Measurements from ENCODE around the gene SLC35F5. TPM values are rescaled to one million over a fixed set of nuclear protein-coding genes. Genes with fewer than 3 reads are reported as not detected.
A peak's percentile ranks its signal among the peaks of the same experiment; 100 is the strongest.

The SLC35F5 gene
- total and polyA plus RNA-seq, 2 of the 4 experiments (the other 2 are of a cell fraction) = 30.5 to 93.4 TPM

DNA sequence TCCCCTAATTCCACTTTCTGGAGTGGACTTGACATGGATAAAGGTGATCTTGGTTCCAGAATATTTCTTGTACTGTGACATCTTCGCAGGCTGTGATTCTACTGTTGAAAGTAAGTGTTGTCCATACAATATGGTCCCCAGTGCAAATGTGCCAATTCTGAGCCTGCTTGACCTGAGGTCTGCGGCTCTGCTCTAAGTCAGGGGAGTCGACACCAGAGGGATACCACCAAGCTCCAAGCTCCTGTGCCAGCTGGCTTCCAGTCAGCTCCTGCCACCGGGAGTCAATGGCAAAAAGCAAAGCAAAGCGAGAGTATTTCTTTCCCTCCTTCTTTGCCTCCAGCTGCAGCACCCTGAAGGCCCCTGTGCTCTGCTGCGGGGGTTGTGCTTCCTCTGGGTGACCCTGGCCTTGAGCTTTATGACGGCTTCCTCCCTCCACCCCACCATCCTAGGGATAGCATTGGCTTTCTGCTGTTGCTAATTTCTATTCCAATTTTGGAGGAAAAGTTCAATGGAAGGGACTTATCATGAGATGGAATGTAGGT, 50.4 kb downstream of the SLC35F5 start:
- Histone ChIP-seq H4K8ac (ENCODE audit: low read depth in 2 of 2, low read length in 2 of 2) (no peak overlapping the region), H3K18ac (ENCODE audit: low read depth, low read length) (no peak overlapping the region), H3K9me3 (ENCODE audit: control insufficient read depth, insufficient read depth, low read length) (no peaks in the 10 kb centered on the region), H2BK15ac (ENCODE audit: low read depth, low read length) (no peak overlapping the region), H3K9ac (ENCODE audit: low read depth, low read length) (no peak overlapping the region), H3K9me1 (ENCODE audit: insufficient read depth, low read length) (no peaks in the 10 kb centered on the region), H3K79me1 (ENCODE audit: low read depth in 1 of 2, low read length in 2 of 2) (no peaks in the 10 kb centered on the region), H4K5ac (ENCODE audit: low read depth, low read length) (no peak overlapping the region), H2AK9ac (replicated peaks; ENCODE audit: low read depth, low read length, poor library complexity) (no peak overlapping the region), H4K91ac (ENCODE audit: insufficient read depth, low read depth, low read length) (no peak overlapping the region), H4K20me1 (ENCODE audit: insufficient read depth, low read length) (no peaks in the 10 kb centered on the region), H3K27ac (ENCODE audit: insufficient read depth, low read length) (no peak overlapping the region), H3K27me3 (ENCODE audit: control insufficient read depth, insufficient read depth, low read length) (no peaks in the 10 kb centered on the region), H2BK20ac (ENCODE audit: low read depth, low read length) (no peak overlapping the region), H2BK120ac (ENCODE audit: low read depth, low read length) (no peak overlapping the region), H3K23ac (ENCODE audit: low read depth, low read length) (no peak overlapping the region), H3K4me2 (ENCODE audit: low read depth, low read length) (no peak overlapping the region), H2AK5ac (ENCODE audit: low read depth, low read length) (no peak overlapping the region), H3K4me3 (ENCODE audit: insufficient read depth, low read depth, low read length) (no peak overlapping the region), H2BK5ac (ENCODE audit: low read depth, low read length, poor library complexity, severe bottlenecking) (peak overlapping the region; percentile 42), H3K14ac (replicated peaks; ENCODE audit: low read depth, low read length) (no peak overlapping the region), H3K4me1 (ENCODE audit: control insufficient read depth, insufficient read depth, low read length) (no peaks in the 10 kb centered on the region; the same call in 1 of the 2 replicates), H2AFZ (replicated peaks; ENCODE audit: low read length, poor library complexity) (no peak overlapping the region), H3K4ac (ENCODE audit: low read depth, low read length) (no peak overlapping the region), H3K56ac (ENCODE audit: extremely low read depth, insufficient read depth, low read length) (no peak overlapping the region), H3K36me3 (ENCODE audit: control insufficient read depth, insufficient read depth, low read length) (peaks cover 2% of the 10 kb centered on the region; the same call in 1 of the 2 replicates)
- ChIA-PET CTCF (interaction anchor here (0.5 to 0.6 kb wide), 2 partner anchors 19 to 165 kb away, joined by 3 read pairs; no protein-coding TSS in a partner anchor), POLR2A (ENCODE audit: unreplicated experiment) (no interaction called here)
- TF ChIP-seq, protein P1, sequence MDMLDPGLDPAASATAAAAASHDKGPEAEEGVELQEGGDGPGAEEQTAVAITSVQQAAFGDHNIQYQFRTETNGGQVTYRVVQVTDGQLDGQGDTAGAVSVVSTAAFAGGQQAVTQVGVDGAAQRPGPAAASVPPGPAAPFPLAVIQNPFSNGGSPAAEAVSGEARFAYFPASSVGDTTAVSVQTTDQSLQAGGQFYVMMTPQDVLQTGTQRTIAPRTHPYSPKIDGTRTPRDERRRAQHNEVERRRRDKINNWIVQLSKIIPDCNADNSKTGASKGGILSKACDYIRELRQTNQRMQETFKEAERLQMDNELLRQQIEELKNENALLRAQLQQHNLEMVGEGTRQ (IDR thresholded peaks at IDR 0.05; ENCODE audit: low read depth, low read length) = no peak
- TF ChIP-seq CEBPB (IDR thresholded peaks at IDR 0.05; ENCODE audit: low read depth, low read length) (no peak), NFE2L2 (IDR thresholded peaks at IDR 0.05; ENCODE audit: low read depth, low read length) (no peak), RAD21 (IDR thresholded peaks at IDR 0.05; ENCODE audit: low read length) (no peak), MAZ (IDR thresholded peaks at IDR 0.05; ENCODE audit: borderline replicate concordance, low read depth, low read length) (no peak), POLR2A (IDR thresholded peaks at IDR 0.05; ENCODE audit: low read depth, low read length) (no peak), MXI1 (IDR thresholded peaks at IDR 0.05; ENCODE audit: borderline replicate concordance, low read depth, low read length) (no peak), RFX5 (IDR thresholded peaks at IDR 0.05; ENCODE audit: low read depth, low read length) (no peak), FOS (IDR thresholded peaks at IDR 0.05; ENCODE audit: low read depth, low read length) (no peak), ELK1 (IDR thresholded peaks at IDR 0.05; ENCODE audit: borderline replicate concordance, low read depth, low read length) (no peak), CHD1 (IDR thresholded peaks at IDR 0.05; ENCODE audit: low read depth, low read length) (no peak), RCOR1 (IDR thresholded peaks at IDR 0.05; ENCODE audit: insufficient replicate concordance, low read length) (no peak), SMC3 (IDR thresholded peaks at IDR 0.05; ENCODE audit: low read depth, low read length) (no peak), BHLHE40 (IDR thresholded peaks at IDR 0.05; ENCODE audit: low read depth, low read length) (no peak)
- TF ChIP-seq, protein P2, sequence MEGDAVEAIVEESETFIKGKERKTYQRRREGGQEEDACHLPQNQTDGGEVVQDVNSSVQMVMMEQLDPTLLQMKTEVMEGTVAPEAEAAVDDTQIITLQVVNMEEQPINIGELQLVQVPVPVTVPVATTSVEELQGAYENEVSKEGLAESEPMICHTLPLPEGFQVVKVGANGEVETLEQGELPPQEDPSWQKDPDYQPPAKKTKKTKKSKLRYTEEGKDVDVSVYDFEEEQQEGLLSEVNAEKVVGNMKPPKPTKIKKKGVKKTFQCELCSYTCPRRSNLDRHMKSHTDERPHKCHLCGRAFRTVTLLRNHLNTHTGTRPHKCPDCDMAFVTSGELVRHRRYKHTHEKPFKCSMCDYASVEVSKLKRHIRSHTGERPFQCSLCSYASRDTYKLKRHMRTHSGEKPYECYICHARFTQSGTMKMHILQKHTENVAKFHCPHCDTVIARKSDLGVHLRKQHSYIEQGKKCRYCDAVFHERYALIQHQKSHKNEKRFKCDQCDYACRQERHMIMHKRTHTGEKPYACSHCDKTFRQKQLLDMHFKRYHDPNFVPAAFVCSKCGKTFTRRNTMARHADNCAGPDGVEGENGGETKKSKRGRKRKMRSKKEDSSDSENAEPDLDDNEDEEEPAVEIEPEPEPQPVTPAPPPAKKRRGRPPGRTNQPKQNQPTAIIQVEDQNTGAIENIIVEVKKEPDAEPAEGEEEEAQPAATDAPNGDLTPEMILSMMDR (conservative IDR thresholded peaks at IDR 0.05; ENCODE audit: low read depth, low read length) = no peak
- WGBS, 2 experiments (ENCODE audit: extremely low coverage in 2 of 2, insufficient read length in 1 of 2) = 20% methylated on average over 1 of the region's 7 CpGs; no CpG with 5 or more reads in 1 of the 2 experiments
- no TSS peak for BruUV-seq (replicated peaks)
- intact Hi-C loops (cut with micrococcal nuclease) (no loop called here), in situ Hi-C loops (cut with MboI; ENCODE audit: low sequenced_read_pairs) (no loop called here), dilution Hi-C loops (cut with HindIII; ENCODE audit: low sequenced_read_pairs, unreplicated experiment) (no loop called here)
- ATAC-seq (ENCODE audit: low read depth) = no peak
- no peak for DNase-seq
